ENCODE data around the gene ATP9B.
"Not testable (repeated sequence)": the region's sequence is repeated elsewhere in the genome, so short reads cannot be mapped to it uniquely, and the experiment has no call there.

Gene ATP9B

DNA sequence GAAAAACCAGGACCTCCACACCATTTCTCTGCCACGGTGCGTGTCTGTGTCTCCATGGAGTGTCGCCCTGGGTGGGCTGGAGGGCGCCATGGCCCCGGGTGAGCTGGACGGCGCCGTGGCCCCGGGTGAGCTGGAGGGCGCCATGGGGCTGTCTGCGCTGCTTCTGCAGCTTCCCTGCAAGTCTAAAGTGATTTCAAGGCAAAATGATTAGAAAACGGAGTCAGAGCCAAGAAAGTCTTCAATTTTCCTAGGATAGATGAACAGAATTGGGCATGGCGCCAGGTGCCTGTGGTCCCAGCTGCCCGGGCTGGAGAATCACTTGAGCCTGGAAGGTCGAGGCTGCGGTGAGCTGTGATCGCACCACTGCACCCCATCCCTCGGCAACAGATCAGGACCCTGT is 298.8 kb downstream of the ATP9B start:
- DNase-seq = no peak

DNA sequence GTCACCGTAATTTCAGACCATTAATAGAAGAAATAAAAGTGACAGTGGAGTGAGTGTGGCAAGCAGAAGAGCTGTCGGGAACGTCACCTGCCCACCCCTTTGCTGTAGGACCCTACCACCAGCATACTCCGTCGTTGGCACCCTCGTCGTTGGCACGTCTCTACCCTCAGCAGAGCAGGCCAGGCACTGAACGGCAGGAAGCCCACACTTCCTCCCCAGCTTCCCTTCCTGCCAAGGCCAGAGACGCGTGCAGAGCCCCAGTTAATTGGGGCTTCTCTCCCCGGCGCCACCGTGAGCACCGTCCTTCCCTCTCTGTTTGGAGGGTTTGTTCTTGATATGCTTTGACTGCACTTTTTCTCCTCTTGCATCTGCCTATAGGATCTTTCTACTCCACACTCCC is 299.5 kb downstream of the ATP9B start:
- no peak for DNase-seq

DNA sequence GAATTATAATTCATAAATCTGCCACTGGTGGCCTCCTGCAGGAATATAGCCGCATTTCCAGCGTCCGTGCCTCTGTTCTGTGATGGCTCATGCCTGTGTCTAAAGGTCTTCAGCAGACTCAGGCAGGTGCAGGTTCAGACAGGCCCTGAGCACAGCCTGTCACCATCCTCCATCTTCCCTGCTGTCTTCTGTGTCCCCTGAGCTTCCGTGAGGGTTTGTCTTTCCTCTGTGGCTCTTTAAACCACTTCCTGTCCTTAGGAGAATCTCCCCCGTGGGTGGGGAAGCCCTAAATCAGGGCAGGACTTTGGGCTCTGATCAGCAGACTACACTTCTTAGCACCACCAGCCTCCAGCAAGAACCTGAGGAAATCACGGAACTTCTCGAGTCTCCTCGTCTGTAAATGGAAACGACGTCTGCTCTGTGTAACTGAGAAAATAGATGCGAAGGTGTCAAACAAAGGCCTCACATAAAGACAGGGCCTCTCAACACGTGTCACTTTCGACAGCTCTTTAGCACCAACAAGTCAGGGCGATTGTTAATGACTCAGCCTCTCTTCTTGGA is 302.4 kb downstream of the ATP9B start:
- DNase-seq = no peak

DNA sequence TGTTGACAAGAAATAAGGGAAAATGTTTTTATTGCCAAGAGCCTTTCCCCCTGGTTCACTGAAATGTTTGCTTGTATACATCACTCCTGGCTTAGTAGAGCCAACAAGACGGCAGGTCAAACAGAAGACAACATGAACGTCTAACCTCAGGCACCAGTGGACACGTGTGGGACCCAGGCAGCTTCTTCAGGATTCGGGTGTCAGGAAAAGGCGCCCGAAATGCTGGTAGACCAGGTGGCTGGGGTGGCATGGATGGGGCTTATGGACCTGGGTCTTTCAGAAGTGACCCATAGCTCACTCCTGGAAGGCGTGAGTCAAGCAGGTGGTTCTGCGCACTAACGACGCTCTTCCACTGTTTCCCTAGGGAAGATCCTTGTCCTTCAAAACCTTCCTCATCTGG is 303.3 kb downstream of the ATP9B start:
- no peak for DNase-seq

DNA sequence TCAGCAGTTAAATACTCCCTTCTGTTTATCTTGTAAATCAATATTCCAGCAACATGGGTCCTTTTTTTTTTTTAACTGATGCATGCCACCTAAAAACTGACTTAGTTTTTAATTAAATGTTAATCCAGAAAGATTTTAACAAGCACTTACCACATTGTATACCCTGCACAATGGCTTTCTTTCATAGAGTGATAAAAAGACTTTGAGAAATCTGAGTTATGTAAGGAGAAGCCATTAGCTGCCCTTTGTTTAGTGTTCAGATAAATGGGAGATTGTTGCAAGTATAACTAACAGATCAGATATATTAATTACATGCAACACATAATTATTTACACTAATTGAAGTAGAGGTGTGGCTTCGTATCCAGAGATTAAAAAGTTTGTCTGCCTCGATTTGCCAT is 303.8 kb downstream of the ATP9B start:
- DNase-seq = no peak

DNA sequence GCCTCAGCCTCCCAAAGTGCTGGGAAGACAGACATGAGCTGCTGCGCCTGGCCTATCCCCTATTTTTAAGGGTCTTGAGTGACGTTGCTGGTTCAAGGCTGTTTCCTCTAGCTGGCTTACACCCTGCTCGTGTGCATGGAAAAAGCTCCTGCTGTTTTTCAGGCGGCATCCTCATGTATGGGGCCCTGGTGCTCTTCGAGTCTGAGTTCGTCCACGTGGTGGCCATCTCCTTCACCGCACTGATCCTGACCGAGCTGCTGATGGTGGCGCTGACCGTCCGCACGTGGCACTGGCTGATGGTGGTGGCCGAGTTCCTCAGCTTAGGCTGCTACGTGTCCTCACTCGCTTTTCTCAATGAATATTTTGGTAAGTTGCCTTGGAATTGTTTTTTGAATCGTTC is 304.5 kb downstream of the ATP9B start:
- no peak for DNase-seq

DNA sequence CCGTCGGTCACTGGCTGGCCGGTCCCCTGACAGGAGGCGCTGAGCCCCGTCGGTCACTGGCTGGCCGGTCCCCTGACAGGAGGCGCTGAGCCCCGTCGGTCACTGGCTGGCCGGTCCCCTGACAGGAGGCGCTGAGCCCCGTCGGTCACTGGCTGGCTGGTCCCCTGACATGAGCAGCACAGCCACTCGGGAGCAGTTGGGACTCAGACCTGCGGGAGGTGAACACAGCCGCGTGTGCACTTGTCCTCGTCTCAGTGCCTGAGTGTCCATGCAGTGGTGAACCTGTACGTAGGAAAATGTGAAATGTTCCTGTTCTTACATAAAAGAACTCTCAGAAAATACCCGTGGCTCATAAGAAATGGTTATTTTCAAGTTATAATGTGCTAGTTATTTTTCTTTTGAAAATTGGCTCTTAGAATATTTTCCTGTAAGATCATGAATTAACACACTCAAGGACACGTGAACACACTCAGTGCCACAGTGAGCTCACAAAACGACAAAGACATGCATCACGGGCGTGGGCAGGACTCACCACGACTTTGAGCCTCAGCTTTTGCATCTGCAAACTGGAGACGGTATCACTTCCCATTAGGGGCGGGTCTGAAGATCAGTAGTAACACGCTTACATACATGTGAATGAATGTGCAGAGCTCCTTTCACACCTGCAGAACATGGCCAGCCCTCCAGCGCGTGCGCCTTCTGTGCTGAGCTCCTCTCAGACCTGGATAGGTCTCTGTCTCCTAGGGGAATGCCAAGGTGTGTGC is 305.4 kb downstream of the ATP9B start:
- DNase-seq = no peak

DNA sequence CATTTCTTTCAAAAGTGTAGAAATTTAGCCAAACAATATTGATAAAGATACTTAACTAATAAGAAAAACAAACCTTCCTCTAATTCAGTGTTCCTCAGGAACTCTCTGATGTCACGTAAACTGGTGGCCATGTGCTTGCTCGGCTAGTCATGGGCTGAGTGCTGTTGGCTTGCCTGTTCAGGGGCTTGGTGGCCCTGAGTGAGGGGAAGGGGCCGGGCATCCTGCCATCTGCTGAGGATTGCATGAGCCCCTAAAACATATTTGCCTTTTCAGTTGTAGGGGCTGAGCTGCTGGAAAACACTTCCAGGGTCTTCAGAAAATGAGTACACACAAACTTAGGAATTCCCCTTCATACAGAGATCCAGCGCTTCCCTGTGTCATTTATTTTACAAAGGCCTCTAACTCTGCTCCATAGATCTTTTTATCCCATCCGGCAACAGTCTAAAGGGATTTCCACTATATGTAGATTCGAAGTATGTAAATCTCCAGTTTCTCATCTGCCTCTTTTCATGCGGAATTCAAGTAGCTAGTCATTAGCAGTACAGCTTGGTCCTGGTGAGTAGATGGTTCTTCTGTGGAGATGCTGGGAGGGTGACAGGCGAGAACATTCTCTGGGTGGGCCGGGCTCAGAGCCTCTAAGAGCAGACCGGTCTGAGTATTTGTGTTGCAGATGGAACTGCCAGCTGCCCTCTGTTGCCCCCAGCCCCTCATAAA is 306.4 kb downstream of the ATP9B start:
- DNase-seq = no peak

DNA sequence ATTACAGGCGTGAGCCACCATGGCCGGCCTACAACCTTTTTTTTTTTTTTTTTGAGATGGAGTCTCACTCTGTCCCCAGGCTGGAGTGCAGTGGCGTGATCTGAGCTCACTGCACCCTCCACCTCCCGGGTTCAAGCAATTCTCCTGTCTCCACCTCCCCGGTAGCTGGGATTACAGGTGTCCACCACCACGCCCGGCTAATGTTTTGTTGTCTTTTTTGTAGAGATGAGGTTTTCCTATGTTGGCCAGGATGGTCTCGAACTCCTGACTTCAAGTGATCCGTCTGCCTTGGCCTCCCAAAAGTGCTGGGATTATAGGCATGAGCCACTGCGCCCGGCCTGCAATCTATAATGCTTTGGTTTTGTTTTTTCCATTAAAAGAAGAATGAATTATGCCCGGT is 307.5 kb downstream of the ATP9B start:
- not testable (repeated sequence) for DNase-seq

DNA sequence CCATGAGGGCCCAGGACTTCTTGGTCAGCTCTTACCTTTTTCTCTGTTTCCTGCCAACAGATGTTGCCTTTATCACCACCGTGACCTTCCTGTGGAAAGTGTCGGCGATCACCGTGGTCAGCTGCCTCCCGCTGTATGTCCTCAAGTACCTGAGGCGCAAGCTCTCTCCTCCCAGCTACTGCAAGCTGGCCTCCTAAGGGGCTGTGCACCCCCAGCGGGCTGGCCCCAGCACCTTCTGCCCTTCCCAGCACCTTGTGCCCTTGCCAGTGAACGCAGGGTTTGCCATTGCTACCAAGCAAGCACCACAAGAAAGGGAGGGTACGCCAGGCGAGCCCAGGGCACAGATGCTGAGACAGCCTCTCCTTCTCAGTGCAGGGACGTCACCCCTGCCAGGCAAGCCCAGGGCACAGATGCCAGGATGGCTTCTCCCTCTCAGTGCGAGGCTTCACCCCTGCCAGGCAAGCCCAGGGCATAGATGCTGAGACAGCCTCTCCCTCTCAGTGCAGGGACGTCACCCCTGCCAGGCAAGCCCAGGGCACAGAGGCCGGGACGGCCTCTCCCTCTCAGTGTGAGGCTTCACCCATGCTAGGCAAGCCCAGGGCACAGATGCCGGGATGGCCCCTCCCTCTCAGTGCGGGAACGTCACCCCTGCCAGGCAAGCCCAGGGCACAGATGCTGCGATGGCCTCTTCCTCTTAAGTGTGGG is 308.1 kb downstream of the ATP9B start:
- DNase-seq = no peak

DNA sequence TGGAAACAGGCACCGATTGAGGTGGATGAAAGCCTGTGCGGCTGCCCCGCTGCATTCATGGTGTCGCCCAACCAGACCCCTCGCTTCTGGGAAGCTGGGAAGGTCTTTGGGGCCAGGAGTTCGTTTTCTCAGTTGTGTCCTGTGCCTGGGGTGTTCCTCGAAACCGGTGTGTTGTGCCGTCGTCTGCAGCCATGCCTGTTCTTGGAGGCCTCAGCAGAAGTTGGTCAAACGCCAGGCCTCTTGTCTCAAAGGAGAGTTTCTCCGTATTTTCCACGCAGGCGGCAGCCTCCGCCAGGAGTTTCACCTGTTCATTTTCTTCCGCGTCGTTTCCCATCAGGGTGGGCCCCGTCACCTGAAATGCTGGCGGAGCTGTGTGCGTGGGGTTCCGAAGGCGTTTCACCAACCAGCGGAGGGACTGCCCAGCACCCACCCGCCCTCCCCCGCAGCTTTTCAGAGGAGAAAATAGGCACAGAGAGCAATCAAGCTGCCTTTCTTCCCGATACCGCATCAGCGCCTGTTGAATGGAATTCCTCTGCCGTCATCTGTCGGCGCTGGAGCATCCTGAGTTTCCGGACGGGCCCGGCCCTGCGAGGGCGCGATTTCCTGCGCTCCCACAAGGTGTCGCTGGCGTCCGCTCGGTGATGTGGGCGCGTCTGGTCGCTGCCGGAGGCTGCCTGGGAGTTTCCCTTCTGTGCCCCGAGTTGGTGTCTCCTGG is 309.5 kb downstream of the ATP9B start:
- peak; percentile 82 for DNase-seq

DNA sequence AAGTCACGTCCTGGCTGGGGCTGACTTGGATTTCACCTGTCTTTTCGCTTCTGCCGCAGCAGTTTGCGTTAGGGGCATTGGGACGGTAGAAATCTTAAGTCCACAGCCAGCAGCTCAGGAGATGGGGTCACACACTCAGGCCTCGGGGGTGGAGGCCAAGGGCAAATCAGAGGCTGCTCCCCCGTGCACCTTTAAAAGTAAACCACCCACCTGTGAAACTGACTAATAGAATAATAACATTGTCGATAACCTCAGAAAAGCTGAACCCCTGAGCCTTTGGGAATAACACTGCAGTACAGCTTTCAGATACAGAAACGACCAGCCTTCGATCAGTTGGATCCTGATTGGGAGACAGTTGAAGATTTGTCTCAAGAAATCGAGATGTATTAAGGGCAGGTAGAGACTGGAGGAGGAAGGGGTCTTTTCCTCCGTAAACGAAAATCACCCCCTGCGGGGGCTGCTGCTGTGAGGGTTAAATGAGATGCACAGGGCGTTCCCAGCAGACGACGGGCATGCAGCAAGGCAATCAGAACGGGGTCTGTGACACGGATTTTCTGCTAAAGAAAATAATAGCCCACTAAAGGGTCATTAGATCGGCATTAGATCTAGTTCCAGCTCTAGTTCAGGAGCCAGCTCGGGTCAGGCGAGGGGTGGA is 310.2 kb downstream of the ATP9B start:
- no peak for DNase-seq

DNA sequence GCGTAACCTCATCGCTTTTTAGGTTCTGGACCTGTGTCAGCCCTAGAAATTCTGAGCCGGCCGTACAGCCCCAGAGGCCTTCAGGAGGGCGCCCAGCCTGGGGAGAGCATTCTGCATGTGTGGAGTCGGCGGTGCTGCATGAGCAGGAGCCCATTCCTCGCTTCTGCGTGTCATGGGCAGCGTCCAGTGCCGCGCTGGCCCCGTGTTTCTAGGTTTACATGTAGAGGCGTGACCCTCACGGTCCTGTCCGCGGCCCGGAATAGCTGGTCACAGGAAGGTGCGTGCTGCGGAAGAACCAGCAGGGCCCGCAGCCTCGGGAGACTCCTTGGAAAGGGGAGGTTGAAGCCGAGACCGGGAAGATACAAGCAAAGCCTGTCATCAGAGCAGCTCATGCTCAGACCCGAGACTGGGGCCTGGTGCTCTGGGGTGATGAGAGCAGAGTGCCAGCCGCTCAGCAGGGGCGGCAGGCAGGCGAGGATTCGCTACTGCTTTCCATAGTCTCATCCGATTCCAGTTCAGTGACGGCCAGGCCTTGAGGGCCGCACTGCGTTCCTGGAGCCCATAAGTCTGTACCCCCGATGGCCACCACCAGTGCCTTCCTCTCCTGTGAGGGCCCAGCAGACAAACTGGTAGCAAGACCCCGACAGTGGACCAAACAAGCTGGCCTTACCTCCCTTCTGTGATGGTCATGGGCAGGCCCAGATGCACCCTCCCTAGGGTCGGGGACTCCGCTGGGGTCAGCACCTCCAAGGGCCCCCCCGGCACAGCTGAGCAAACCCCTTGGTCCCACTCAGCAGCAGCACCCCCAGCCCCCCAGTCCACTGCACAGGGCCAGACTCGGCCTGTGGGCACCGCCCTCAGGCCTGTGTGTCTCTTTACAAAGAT is 311.0 kb downstream of the ATP9B start:
- no peak for DNase-seq

DNA sequence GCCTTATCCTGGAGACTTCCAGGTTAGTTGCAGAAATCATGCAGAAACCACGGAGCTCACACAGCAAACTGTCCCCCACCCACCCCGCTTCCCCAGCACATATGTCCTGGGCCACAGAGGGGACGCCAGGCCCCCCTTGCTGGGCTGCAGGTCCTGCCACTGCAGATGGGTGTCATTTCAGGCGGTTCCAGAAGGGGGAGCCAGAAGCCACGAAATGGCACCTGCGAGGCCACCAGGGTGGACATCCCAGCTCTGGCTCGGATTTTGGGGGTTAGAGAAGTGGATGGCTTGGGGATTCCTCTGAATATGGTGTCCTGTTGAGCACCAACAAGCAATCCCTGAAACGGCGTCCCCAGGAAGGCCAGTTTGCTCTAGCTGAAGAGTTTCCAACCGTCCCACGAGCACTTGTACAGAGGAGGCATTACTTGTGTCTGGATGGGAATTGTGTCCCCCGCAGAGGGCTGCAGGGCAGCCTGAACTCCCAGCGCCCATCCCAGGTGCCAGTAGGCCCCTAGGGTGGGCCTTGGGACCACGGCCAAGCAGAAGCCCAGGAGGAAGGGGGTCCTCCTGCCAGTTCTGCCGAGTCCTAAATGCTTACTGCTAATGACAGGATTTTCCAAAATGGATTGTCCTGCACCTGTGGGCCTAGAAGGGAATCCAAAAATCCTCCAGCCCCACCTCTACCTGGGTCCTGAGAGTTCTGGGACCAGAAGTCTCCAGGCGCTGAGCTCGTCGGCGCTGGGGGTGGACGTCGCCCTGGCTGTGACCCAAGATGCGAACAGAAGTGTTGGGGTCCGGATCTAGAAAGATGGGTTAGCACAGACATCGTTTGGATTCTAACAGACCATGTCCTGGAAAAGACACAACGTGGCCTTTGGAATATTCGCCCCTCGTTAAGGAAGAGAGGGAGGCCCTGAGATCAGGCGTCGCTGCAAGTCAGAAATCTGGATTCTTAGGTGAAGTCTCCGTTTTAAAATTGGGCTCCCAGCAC is 311.9 kb downstream of the ATP9B start:
- DNase-seq = peak; percentile 77

DNA sequence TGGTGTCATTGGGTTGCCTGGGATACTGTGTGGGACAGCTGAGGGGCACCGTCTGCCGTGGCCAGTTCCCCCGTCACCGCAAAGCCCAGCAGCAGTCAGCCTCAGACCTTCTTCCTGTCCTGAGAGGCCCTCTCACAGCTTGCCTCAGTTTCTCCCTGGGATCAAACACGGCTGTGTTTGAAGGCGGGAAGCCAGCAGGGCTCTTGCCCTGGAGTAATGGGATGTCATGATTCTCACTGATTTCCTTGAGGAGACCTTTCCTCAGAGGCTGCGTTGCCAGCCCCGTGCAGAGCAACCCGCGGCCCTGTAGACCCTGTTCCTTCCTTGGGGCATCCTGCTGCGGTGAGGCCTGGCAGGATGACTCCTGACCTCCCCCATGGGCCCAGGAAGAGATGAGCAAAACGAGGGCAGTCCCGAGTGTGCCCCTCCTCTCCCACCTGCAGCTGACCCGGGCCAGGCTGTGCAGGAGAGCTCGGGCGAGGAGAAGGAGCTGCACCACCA is 312.7 kb downstream of the ATP9B start:
- no peak for DNase-seq

DNA sequence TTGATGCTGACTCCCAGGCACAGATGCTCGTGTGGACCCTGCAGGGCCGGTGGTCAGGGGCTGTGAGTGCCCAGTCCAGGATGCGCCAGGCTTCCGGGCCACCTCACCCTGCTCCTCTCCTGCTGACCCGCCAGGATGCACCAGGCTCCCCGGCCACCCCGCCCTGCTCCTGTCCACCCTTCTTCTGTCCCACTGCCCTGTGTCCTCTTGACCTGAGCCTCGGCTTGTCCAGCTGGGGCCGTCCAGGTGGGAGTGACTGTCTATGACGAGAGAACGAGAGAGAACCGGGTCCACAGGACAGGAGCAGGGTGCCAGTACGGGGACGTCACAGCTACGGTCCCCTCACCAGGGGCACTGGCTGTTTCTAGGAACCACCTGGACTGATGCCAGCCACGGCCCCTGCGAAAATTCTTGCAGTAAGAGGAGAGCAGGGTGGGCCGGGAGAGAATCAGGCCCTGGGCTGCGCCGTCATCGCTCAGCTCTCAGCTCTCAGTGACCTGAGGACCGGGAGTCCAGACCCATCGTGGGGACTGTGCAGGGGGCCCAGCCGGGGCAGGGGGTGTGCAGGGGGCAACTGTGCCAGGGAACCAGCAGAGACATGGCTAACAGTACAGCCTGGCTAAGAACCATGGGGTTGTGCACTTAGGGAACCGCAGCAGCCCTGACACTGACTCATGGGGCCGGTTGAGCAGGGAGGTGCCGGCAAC is 313.6 kb downstream of the ATP9B start:
- no peak for DNase-seq

DNA sequence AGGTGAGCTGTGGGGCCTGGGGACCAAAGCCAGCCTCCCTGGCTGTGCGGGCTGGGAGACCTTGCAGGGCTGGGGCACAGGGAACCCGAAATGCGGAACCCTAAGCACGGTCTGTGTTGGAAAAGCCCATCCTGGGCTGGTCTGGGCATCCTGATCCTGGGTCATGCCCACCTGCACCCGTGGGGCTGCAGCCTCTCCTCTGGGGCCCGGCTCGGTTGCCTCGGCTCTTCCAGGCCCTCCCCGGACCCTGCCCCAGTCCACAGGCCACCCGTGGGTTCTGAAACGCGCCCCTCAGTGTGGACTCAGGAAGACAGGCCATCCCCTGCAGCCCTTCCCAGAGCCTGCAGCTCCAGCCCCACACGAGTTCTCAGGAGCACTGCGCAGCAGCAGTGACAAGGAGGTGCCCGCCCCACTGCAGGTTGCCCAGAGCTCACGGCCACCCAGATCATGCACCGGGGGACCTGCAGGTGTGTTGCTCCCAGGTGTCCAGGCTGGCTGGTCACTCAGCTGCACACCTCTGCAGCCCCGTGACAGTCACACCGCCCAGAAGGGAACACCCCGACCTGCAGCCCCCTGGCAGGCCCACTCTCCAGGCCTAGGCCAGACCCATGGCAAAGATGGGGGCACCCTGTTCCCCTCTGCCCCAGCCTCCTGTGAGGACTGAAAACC is 314.3 kb downstream of the ATP9B start:
- DNase-seq = no peak

DNA sequence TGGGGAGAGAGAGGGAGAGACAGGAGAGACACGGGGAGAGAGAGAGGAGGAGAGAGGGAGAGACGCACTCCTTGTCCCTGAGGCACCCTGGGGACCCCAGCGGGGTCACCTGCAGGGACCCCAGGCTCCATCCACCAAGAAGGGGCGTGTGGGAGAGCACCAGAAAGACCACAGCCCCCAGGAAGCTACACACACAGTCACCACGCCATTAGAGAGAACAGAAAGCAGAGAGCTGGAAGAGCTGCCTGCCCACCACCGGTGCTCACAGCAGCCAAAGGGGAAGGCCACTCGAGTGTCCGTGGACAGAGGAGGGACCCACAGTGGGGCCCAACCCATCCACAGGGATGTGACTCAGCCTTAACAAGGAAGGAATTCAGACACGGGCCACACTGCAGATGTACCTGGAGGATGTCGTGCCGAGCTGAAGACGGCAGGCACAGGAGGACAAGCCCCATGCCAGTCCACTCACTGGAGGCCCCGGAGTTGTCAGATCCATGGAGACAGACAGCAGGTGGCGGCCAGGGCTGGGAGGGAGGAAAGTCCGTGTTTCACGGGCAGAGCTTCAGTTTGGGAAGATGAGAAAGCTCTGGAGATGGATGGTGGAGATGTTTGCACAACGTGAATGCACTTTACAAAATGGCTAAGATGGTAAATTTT is 315.1 kb downstream of the ATP9B start:
- DNase-seq = no peak

Data from stimulated activated CD4-positive, alpha-beta T cell treated with anti-CD3 and anti-CD28 coated beads, Interleukin-4, amount 100 ng/mL, for 1 hour (primary cell).